Dermis blood vessel endothelial cell (primary cell): Measurements from ENCODE around the gene TRAF3IP1. TPM values are rescaled to one million over a fixed set of nuclear protein-coding genes. Genes with fewer than 3 reads are reported as not detected.
"Not testable (repeated sequence)": the region's sequence is repeated elsewhere in the genome, so short reads cannot be mapped to it uniquely, and the experiment has no call there.

Experiments used
- DNase-seq: peaks from one replicate; pipeline ENCODE4 v3.0.0; 2010
- total RNA-seq: library from RNA; depleted of rRNA; stranded (reverse); fragments of >200 nt; gene quantifications from 2 replicates; pipeline ENCODE4 v1.2.3, GENCODE V29; 2014

The TRAF3IP1 gene
- total RNA-seq, 1 donor from 2014 or later = 7.3 TPM

DNA sequence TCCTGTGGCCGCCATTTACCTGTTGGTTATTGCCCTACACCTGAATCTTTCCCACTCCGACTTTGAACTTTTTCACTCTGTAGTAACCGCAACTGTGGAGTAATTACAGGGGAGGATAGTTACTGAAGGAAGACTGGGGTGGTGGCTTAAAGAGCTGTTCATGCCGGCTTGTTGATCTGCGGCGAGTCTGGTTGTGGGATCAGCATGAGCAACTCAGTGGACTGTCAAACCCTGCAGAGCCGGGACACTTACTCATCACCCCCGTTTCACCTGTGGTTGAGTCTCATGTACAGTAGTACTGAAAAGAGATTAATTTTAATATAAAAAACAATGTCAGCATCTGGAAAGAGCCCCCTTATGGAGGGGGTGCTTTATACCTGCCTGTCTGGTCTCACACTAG, 108.5 kb downstream of the TRAF3IP1 start:
- DNase-seq = no peak

DNA sequence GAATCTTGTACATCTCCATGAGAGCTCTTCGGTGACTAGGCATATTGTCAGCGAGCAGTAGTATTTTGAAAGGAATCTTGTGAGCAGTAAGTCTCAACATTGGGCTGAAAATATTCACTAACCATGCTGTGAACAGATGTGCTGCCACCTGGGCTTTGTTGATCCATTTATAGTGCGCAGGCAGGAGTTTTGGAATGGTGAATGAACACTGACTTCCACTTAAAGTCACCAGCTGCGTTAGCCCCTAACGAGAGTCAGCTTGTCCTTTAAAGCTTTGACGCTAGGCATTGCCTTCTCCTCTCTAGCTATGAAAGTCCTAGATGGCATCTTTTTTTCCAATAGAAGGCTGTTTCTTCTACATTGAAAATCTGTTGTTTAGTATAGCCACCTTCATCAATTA, 110.5 kb downstream of the TRAF3IP1 start:
- no peak for DNase-seq

DNA sequence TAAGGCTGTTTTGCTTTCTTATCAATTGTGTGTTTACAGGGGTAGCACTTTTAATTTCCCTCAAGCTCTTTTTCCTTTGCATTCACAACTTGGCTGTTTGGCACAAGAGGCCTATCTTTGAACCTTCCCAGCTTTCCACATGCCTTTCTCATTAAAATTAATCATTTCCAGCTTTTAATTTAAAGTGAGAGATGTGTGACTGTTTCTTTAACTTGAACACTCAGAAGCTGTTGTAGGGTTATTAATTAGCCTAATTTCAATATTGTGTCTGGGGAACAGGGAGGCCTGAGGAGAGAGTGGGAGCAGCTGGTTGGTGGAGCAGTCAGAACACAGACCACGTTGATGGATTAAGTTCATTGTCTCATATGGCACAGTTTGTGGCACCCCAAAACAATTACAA, 111.1 kb downstream of the TRAF3IP1 start:
- no peak for DNase-seq

DNA sequence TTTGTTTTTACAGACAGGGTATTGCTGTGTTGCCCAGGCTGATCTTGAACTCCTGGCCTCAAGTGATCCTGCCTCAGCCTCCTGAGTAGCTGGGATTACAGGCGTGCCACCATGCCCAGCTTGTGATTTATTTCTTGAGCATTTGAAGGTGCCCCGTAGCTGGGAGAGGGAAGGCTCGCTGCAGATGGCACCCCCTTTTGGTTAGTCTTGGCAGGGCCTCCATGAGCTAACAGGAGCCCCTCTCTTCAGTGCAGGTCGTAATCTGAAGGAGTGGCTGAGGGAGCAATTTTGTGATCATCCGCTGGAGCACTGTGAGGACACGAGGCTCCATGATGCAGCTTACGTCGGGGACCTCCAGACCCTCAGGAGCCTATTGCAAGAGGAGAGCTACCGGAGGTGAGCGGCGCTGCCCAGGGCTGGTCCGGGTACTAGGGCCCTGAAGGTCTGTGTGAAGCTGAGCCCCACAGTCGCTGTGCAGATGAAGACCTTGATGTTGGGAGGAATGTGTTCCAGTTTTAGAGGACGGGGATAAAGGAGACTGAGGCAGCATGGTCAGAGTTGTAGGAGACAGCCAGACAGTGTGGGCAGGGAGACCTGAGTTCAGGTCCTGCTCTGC, 113.1 kb downstream of the TRAF3IP1 start:
- DNase-seq = no peak

DNA sequence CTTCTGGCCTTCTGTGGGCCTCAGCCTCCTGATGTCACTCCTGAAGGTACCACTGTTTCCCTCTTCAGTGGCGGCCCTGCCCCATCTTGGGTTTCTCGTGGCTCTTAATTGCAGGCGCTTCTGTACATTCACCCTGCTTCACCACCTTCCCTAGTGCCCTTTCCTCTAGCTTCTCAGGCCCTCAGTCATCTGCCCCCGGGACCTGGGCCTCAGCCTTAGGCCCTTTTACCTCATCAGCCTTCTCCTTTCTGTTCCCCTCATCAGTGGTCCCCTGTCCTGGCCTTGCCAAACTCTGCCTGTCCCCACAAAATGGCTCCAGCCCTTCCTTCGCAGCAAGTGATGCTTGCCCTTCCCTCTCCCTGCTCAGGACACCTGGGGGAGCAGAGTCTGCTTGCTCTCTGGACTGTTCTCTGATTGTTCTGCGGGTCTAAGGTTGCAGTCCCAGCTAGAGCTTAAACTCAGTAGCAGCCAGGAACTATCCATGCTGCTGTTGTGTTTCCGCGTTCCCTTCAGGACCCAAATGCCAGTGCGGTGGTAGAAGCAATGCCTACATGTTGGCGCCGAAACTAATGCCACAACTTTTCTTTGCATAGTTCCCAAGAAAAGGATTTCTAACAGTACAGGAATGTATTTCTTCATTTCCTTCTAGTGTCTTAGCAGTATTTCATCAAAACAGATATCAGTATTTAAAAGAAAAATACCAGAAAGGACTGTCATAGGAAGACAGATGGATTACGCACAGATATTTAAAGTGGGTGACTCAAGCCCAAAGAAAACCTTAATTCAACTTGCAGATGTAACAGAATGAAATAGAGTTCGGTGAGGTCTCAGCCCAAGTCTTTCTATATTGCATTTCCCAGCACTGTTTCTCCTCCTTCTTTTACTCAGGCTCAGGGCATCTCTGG, 113.9 kb downstream of the TRAF3IP1 start:
- no peak for DNase-seq

DNA sequence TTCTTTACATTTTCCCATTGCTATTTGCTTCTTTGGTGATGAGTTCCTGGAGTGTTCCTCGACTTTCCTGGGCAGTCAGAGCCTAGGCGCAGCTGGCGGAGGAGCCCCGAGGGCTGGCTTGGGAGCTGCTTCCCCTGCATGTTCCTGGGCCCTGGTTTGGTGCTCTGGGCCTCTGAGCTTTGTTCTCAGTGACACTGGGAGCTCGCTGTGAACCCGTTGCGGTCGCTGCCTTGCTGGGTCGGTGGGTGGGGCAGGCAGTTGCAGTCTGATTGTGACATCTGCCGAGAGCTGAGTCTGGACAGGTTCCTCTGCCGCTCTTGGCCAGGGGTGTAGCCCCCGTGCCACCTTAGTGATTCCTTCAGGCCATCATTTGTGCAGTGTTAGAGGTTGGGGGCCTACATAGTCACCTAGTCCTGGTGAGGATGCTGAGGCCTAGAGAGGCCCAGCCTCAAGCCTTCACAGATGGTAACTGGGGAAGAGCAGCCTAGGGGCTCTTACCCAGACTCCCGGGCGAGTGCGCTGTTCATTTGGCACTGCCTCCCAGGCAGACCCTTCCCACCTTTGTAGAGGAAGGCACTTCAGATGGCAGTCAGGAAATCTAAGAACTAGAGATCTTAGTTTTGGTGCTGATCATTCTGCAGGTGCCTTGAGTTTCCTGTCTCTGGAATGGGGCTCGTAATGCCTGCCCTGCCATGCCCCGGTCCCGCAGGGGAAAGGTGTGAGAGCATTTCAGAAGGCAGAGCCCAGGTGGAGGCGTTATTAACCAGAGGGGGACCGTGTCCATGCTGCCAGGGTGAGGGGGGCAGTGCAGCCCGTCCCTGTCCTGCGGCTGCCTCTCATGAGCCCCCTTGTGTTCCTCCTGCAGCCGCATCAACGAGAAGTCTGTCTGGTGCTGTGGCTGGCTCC, 114.8 kb downstream of the TRAF3IP1 start:
- no peak for DNase-seq

DNA sequence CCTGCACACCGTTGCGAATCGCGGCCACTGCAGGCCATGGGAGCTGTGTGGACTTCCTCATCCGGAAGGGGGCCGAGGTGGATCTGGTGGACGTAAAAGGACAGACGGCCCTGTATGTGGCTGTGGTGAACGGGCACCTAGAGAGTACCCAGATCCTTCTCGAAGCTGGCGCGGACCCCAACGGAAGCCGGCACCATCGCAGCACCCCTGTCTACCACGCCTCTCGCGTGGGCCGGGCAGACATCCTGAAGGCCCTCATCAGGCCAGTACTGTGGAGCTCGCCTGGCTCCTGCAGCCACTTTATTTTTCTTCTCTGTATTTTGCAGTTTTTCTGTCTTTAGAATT, 115.4 kb downstream of the TRAF3IP1 start:
- no peak for DNase-seq

DNA sequence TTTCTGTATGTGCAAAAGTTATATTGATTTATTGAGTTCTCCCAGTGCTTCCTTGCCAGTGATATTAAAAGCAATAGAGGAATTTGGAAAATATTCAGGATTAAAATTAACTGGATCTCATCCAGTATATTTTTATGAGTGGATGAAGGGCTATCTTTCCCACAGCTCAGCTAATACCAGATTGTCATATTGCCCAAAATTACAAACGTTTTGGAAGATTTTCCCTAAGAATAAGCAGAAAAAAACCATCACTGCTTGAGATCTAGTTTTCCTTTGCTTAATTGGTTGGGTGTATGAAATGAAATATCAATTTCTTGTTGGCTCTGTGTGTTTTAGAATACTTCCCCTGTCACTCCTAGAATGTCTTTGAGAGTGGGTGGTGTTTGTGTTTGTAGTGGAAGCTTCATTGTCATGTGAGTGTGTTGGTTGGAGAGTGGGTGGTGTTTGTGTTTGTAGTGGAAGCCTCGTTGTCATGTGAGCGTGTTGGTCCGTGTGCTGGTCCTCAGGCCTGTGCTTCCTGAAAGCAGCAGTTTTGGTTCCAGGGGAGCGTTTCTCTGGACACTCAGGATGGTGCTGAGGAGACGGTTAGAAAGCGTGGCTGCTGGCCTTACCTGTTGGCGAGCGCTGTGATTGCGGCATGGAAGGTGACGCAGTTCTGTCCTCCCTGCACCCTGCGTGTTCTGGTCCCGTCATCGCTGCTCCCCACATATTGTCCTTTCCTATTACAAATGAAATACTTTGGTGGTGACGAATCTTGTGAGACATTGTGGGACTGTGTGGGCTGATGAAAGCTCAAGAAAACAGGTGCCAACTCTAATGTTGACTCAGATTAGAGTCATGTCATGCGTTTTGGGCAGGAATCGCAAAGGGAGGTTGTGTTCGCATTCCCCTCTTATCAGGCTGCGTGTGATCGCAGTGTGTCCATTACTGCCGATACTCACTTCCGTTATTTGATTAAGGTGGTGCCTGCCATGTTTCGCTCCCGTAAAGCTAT, 118.8 kb downstream of the TRAF3IP1 start:
- DNase-seq = peak; percentile 56

DNA sequence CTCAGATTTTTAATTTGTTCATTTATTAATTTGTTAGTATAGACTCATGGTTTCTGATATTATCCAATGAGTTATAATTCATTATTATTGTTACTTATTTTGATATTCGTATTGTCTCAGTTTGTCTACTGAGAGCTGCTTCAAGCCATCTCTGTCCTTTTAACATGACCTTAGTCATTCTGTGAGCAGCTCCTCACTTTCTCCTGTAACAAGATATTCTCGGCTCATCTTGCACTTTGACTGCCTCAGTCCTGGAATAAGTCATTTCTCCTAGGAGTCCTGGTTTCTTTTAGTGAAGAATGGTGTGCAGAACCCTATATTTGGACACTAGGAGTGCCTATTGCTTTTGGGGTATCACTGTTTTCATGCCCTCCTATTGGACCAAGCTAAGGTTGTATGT, 119.6 kb downstream of the TRAF3IP1 start:
- no peak for DNase-seq

DNA sequence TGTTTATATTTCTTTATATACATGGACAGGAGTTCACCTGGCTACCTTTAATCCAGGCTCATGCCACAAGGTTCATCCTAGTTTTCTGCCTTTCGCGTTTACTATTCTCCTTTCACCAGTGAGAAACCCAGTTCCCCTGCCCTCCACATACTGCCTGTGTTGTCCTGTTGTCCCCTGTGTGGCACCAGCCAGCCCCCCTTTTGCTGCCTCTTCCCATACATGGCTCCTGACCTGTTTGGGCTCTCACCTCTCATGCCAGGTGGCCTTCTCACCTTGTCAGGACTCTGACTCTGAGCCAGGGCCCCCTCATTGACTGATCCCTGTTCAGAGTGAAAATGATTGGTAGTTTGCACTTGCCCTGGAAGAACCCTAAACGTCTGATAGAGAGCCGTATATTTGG, 120.0 kb downstream of the TRAF3IP1 start:
- DNase-seq = no peak

DNA sequence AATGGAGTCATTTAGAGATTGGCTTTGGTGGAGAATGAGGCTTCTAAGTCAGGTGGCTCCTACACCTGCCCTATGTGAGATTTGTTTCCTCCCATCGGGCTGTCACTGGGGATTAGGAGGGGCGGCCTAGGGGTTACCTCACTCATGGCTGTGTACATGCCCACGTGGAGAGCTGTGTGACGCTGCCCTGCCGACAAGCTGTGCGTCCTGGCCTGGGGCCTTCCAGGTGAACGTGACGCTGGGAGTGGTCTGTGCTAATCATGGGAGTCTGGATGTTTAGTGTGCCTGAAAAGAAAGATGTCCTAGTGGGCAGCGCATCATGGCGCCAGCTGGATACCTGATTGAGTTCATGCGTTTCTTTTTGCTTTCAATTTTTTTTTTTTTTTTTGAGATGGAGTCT, 120.4 kb downstream of the TRAF3IP1 start:
- DNase-seq = no peak

DNA sequence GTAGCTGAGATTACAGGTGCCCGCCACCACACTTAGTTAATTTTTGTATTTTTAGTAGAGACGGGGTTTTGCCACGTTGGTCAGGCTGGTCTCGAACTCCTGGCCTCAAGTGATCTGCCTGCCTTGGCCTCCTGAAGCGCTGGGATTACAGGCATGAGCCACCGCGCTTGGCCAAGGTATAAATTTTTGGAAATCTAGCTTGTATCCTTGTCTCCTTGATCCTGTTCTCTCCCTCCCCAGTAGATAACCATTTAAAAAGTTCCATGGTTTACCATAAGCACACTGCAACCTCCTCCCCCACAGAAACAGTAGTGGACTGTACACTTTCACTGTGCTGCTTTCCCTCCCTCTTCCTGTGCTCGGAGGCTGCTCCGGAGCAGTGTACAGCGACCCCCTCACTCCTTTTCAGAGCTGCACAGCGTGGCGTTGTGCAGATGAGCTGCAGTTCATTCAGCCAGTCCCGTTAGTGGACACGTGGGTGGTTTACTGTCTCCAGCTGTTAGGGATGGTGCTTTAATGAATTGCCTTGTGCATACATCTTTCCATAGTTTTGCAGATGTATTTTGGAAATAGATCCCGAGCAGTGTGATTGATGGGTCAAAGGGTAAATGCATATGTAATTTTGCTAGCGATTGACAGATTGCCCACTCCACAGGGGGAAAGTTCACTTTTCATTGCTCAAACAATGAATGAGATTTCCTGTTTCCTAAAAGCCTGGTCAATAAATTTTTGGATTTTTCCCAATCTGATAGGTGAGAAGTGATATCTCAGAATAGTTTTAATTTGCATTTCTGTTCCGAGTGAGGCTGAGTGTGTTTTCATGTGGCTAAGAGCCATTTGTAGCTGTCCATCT, 121.2 kb downstream of the TRAF3IP1 start:
- peak; percentile 10 for DNase-seq

DNA sequence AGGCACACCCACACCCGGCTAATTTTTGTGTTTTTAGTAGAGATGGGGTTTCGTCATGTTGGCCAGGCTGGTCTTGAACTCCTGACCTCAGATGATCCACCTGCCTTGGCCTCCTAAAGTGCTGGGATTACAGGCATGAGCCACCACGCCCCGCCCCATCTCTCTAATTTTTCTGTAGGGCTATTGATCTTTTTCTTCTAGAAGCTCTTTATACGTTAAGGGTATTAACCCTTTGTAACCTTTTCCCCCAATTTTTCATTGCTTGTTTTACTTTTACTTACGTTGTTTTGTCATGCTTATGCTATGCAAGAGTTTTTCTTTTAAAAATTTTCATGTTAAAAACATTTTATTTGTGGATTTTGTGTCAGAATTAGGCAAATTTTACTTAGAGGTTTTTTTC, 121.9 kb downstream of the TRAF3IP1 start:
- DNase-seq = not testable (repeated sequence)

DNA sequence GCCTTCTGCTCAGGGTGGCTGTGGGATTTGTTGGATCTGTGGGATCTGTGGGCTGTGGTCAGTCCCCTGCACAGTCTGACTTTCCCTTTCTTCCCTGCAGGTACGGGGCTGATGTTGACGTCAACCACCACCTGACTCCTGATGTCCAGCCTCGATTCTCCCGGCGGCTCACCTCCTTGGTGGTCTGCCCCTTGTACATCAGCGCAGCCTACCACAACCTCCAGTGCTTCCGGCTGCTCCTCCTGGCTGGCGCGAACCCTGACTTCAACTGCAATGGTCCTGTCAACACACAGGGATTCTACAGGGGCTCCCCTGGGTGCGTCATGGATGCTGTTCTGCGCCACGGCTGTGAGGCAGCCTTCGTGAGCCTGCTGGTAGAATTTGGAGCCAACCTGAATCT, 123.9 kb downstream of the TRAF3IP1 start:
- no peak for DNase-seq

DNA sequence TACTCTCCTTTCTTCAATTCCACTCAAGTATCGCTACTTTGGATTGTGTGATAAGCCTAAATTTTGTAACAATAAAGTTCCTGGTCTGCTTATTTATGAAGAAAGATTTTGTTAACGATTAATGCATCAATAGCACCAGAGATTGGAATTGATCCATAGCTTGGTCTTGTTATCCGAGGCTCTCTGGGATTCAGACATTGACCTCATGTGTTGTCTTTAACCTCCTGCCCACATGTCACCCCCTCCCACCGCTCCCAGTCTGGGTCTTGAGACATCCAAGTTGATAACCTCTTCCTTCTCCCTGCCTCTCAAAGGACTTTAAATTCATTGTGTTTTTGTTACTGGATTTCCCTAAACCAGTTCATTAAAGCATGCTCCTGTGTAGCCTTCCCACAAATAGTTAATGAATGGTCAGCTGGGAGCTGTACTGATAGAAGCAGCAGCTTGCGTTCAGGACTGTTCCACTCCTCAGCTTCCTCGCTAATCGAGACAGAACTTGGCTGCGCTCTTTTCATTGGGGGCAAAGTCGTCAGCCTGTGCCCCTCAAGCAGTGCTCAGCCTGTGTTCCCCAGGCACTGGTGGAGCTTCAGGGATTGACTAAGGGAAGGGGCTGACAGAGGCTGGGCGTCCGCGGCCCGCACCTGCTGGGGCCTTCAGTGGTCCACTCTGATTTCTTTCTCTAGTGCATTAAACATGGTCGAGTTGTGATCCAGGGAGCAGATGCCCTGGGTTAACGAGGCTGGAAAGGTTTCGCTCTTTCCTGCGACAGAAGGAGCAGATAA, 125.3 kb downstream of the TRAF3IP1 start:
- DNase-seq = no peak

DNA sequence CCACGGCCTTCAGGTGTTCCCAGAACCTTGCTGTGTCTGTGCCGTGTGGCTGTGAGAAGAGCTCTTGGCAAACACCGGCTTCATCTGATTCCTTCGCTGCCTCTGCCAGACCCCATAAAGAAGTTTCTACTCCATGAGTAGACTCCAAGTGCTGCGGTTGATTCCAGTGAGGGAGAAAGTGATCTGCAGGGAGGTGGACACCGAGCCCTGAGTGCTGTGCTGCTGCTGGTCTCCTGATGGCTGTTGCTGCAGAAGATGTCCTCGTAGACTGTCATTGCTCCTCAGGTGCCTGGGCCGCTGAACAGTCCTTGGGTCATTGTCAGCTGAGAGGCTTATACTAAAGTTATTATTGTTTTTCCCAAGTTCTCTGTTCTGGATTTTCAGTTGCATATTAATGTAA, 126.1 kb downstream of the TRAF3IP1 start:
- no peak for DNase-seq

DNA sequence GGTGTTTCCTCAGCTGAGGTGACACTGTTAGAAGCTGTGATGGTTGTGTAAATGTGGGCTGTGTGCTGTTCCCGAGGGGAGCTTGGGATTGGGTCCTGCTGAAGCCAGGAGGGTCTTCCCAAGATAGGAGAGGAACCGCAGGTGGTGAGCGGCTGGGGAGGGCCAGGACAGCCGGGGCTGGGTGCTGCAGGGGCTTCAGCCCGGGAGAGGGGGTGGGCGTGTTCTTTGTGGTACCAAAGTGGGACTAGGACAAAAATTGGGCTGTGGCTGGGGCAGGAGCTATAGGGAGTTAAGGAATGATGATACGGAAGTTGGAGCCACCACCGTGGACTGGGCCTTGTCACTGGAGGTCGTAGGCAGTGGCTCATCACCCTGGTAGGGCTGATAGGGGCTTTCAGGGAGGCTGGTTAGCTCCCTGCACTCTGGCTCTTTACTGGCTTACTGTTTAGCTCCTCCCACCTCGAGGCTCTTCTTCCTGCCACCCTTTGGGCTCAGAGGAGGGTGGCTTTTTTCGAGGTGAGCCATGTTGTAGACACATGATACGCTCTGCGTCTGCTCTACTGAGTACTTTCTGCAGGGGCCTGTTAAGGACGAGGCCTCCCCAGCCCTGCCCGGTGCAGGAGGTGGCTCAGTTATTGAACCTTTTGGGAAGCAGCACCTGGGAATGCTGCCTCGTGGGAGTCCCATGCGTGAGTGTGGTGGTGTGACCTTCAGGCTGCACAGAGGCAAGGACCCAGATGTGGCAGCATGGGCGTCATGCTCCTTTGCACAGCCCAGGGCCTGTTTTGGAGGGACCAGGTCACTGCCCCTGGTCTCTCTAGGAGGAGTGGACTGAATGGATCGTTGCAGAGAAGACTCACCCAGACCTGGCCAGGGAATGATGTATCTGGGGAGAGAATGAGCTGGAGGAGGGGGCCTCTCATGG, 128.0 kb downstream of the TRAF3IP1 start:
- no peak for DNase-seq

DNA sequence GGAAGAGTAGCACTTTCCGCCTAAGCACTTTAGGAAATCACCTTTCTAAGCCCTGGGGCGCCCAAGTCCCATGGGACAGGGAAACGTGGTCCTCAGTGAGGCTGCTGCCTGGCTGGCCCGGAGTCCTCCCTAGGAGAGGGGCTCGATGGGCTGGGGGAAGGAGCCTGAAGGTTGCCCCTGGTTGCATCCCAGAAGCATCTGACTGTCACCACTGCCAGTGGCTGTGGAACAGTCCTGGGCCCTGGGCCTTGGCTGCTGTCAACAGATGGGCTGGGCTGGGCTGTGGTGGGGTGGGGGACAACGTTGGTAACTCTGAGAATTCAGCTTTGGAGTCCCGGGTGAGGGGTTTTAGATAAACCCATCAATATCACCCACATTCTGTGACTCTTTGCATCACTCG, 128.9 kb downstream of the TRAF3IP1 start:
- DNase-seq = no peak

DNA sequence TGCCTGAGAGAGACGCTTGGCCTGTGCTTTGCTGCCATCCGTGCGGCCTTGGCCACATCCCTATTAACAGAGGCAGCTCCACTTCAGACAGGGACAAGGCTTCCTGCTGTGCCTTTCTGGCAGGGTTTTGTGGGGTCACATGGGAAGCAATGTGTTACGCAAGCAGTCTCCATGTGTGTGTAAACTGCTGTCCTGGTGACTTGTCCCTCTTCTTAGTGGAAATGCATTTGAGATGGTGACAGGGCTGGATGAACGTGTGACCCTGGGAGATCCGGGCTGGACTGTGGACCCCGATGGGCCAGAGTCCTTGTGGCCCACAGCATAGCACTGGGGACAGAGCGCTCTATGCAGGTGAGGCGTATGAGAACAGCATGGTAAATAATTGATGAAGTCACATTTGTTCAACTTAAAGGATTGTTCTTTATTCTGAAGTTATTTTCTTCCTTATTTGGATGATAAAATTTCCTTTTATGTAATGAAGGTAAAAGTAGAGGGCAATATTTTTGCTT, 129.6 kb downstream of the TRAF3IP1 start:
- DNase-seq = no peak
